ENCODE results near the gene MTCL1.

- TF ChIP-seq POLR2A (IDR thresholded peaks at IDR 0.05; ENCODE audit: control extremely low read depth in 1 of 2, low read depth in 2 of 2, low read length in 2 of 2) (no peak), CTCF (IDR thresholded peaks at IDR 0.05; ENCODE audit: control extremely low read depth in 1 of 3, insufficient read depth in 1 of 3, low read depth in 1 of 3, low read length in 3 of 3) (no peak), POLR2AphosphoS5 (IDR thresholded peaks at IDR 0.05; ENCODE audit: low read depth, low read length) (no peak), EZH2 (IDR thresholded peaks at IDR 0.05; ENCODE audit: low read depth, low read length, severe bottlenecking) (no peak), USF2 (IDR thresholded peaks at IDR 0.05; ENCODE audit: low read length) (no peak), TAF1 (IDR thresholded peaks at IDR 0.05; ENCODE audit: low read depth, low read length) (no peak), CEBPB (IDR thresholded peaks at IDR 0.05; ENCODE audit: low read depth, low read length) (no peak), SRF (IDR thresholded peaks at IDR 0.05; ENCODE audit: low read depth, low read length) (no peak), RAD21 (IDR thresholded peaks at IDR 0.05 in 1 of 2, conservative IDR thresholded peaks at IDR 0.05 in 1 of 2; ENCODE audit: low read depth in 2 of 2, low read length in 2 of 2) (no peak), RFX5 (IDR thresholded peaks at IDR 0.05; ENCODE audit: borderline replicate concordance, low read depth, low read length) (no peak)
Measured at GRCh38 chr18:8841781-8842485, 136.6 kb downstream of the MTCL1 start.
